T-helper 1 cell treated with Interleukin-12 subunit alpha and Interleukin-12 subunit beta and Interleukin-4 antibody, amounts not matched to agents 30 ng/mL and 1 ng/mL, for 36 hours (primary cell): Measurements from ENCODE around the gene SLC1A5. TPM values are rescaled to one million over a fixed set of nuclear protein-coding genes. Genes with fewer than 3 reads are reported as not detected.

Experiments
- intact Hi-C: fragments of 100-400 bp; cut with micrococcal nuclease; formaldehyde crosslinking; loops from one replicate; pipeline ENCODE4 v1.15.1; 2024
- total RNA-seq: library from RNA; stranded (reverse); gene quantifications from 2 replicates; pipeline ENCODE4 v1.2.3, GENCODE V29; 2022

The SLC1A5 gene
- total RNA-seq, 1 donor from 2014 or later = 142 TPM

- intact Hi-C loops = loop anchor here (1.0 to 2.0 kb wide), 4 partner anchors 9 to 198 kb away; partner anchors contain the start of genes FKRP and STRN4
Observed at GRCh38 chr19:46727757-46728156, 60.6 kb downstream of the SLC1A5 start.

- intact Hi-C loops = no loop called here
Observed at GRCh38 chr19:46726971-46727501, 61.4 kb downstream of the SLC1A5 start.

- intact Hi-C loops = no loop called here
Observed at GRCh38 chr19:46726551-46726950, 61.8 kb downstream of the SLC1A5 start.

- intact Hi-C loops = no loop called here
Observed at GRCh38 chr19:46725859-46726393, 62.5 kb downstream of the SLC1A5 start.

- intact Hi-C loops = no loop called here
Observed at GRCh38 chr19:46725036-46725820, 63.2 kb downstream of the SLC1A5 start.

Other genes starting within 250 kb of the SLC1A5 start
- gene CALM3, start 187.3 kb downstream of the SLC1A5 start, total RNA-seq = 478 and 493 TPM in 2 replicates
- gene PTGIR, start 163.5 kb downstream of the SLC1A5 start, total RNA-seq = 126 and 135 TPM in 2 replicates
- gene GNG8, start 152.4 kb downstream of the SLC1A5 start, total RNA-seq = 13.2 and 14.6 TPM in 2 replicates
- gene DACT3, start 127.4 kb downstream of the SLC1A5 start, total RNA-seq = 1.6 and 1.9 TPM in 2 replicates
- 171 and 175 TPM in 2 replicates for gene PRKD2, start 71.5 kb downstream of the SLC1A5 start, total RNA-seq
- gene FKRP, start 42.5 kb downstream of the SLC1A5 start, total RNA-seq = 18.8 and 20.5 TPM in 2 replicates
- 95.8 and 103 TPM in 2 replicates for gene STRN4, start 42.1 kb downstream of the SLC1A5 start, total RNA-seq
- 108 and 114 TPM in 2 replicates for gene AP2S1, start 62.3 kb upstream of the SLC1A5 start, total RNA-seq
- gene ARHGAP35, start 72.4 kb upstream of the SLC1A5 start, total RNA-seq = 28.8 and 31.0 TPM in 2 replicates
- gene NPAS1, start 231.2 kb upstream of the SLC1A5 start, total RNA-seq = not detected in 2 replicates